HepG2 (cell line): ENCODE measurements around the gene FAM3B. TPM values are rescaled to one million over a fixed set of nuclear protein-coding genes. Genes with fewer than 3 reads are reported as not detected.

ENCODE experiments used
- ATAC-seq: fragments of 200-7000 bp; cut with Tn5 transposase; 3 replicates; pipeline ENCODE4 v1.9.1; 2020; ENCODE audit warnings: mild to moderate bottlenecking, moderate library complexity
- BruUV-seq: library from RNA; stranded (reverse); fragments of 400-500 nt; replicated peaks from 2 replicates; lab custom pipeline; 2021; lab: Mats Ljungman, UMichigan
- CTCF ChIA-PET: fragments of 300-600 bp; formaldehyde crosslinking; extraction: SDS; loops from one replicate; lab custom pipeline; 2021; ENCODE audit warnings: low total read pairs, inconsistent platforms, low intra/inter-chr PET ratio; lab: Yijun Ruan, JAX
- POLR2A ChIA-PET: fragments of 350-600 bp; sonication (Branson Sonifier 250); formaldehyde crosslinking; loops from one replicate; lab custom pipeline; 2020; ENCODE audit warnings: antibody characterized with exemption, inconsistent platforms; lab: Yijun Ruan, JAX
- DNase-seq: peaks from one replicate; pipeline ENCODE4 v3.0.0-alpha.2; 2015; ENCODE audit warnings: low spot score
- FAIRE-seq: peaks from 3 replicates; lab custom pipeline; 2011; peaks lifted over from hg19 to GRCh38; lab: Jason Lieb, UNC
- H2AFZ ChIP-seq: one replicate; pipeline ENCODE4 v1.6.1; 2011; ENCODE audit warnings: low read length, inconsistent platforms
- H3K27ac ChIP-seq: fragments of 300-600 bp; 3 replicates; pipeline ENCODE4 v1.8.0; 2011; ENCODE audit warnings: mixed run types, mild to moderate bottlenecking, mixed read lengths, low read length, inconsistent platforms; ENCODE audit not compliant: insufficient read depth; ENCODE audit errors: extremely low read length
- H3K27me3 ChIP-seq, 2 experiments: fragments of 200-600 bp in 1 of 2; 2 replicates in 1 of 2; 3 replicates in 1 of 2; pipeline versions ENCODE4 v1.6.0 to v1.8.0; 2011; ENCODE audit warnings: low read length in 2 of 2, mild to moderate bottlenecking in 2 of 2, moderate library complexity in 2 of 2, inconsistent platforms in 1 of 2; ENCODE audit not compliant: insufficient read depth in 2 of 2, control insufficient read depth in 1 of 2
- H3K36me3 ChIP-seq, 2 experiments: fragments of 200-600 bp in 1 of 2; replicated peaks in 1 of 2; 2 replicates in 1 of 2; 3 replicates in 1 of 2; pipeline versions ENCODE4 v1.5.1 to v1.8.0; 2011; ENCODE audit warnings: low read length in 2 of 2, inconsistent platforms in 1 of 2; ENCODE audit not compliant: insufficient read depth in 2 of 2, control insufficient read depth in 1 of 2
- H3K4me1 ChIP-seq: 2 replicates; pipeline ENCODE4 v1.5.1; 2012; ENCODE audit warnings: low read length, inconsistent platforms; ENCODE audit not compliant: insufficient read depth
- H3K4me2 ChIP-seq: 2 replicates; pipeline ENCODE4 v1.6.0; 2011; ENCODE audit warnings: low read depth, low read length, inconsistent platforms
- H3K4me3 ChIP-seq, 3 experiments: fragments of 200-600 bp in 1 of 3; sonication (generic), shearing (Covaris generic) in 1 of 3; replicated peaks in 1 of 3; 2 replicates each; pipeline ENCODE4 v1.5.1; 2011 to 2016; ENCODE audit warnings: low read length in 3 of 3, inconsistent platforms in 2 of 3, low read depth in 2 of 3, mild to moderate bottlenecking in 2 of 3, control low read depth in 1 of 3, mixed read lengths in 1 of 3; ENCODE audit not compliant: insufficient read depth in 1 of 3
- H3K79me2 ChIP-seq: one replicate; pipeline ENCODE4 v1.6.1; 2011; ENCODE audit warnings: low read length, inconsistent platforms; ENCODE audit not compliant: insufficient read depth
- H3K9ac ChIP-seq: 2 replicates; pipeline ENCODE4 v1.6.0; 2011; ENCODE audit warnings: mild to moderate bottlenecking, low read depth, low read length, inconsistent platforms; ENCODE audit not compliant: insufficient read depth
- H3K9me3 ChIP-seq: 2 replicates; pipeline ENCODE4 v1.5.1; 2012; ENCODE audit warnings: mild to moderate bottlenecking, low read length
- H4K20me1 ChIP-seq: 2 replicates; pipeline ENCODE4 v1.6.0; 2011; ENCODE audit warnings: inconsistent platforms, mild to moderate bottlenecking, low read length, moderate library complexity; ENCODE audit not compliant: insufficient read depth
- AGO2 ChIP-seq: fragments of 200-400 bp; formaldehyde crosslinking; optimal IDR thresholded peaks from 2 replicates; pipeline ENCODE3; 2017; ENCODE audit warnings: mild to moderate bottlenecking, low read depth, low read length, moderate library complexity
- EEA1 ChIP-seq: sonication (generic); formaldehyde crosslinking; IDR thresholded peaks from 2 replicates; pipeline ENCODE4 v1.5.1; 2020; ENCODE audit warnings: mild to moderate bottlenecking, missing genetic modification reagents, borderline replicate concordance
- STAG1 ChIP-seq: sonication (generic); formaldehyde crosslinking; IDR thresholded peaks from 2 replicates; pipeline ENCODE4 v1.4.0; 2020; ENCODE audit warnings: missing genetic modification reagents
- ZNF317 ChIP-seq: sonication (generic); formaldehyde crosslinking; IDR thresholded peaks from 2 replicates; pipeline ENCODE4 v1.5.0; 2020; ENCODE audit warnings: mild to moderate bottlenecking, missing genetic modification reagents
- ZNF335 ChIP-seq: sonication (generic); formaldehyde crosslinking; IDR thresholded peaks from 2 replicates; pipeline ENCODE4 v1.4.0; 2020; ENCODE audit warnings: missing genetic modification reagents
- ZNF7 ChIP-seq: IDR thresholded peaks from 2 replicates; pipeline ENCODE4 v1.6.1; 2016; ENCODE audit warnings: missing biosample characterization, missing genetic modification reagents
- WGBS: methylation state at CpG from one replicate; pipeline ENCODE4 v1.1.6; 2017; ENCODE audit warnings: low lambda C conversion rate; 5-methylcytosine and 5-hydroxymethylcytosine counted together
- in situ Hi-C: cut with HindIII; loops from 2 replicates; pipeline ENCODE4 v1.10.0; 2017; ENCODE audit warnings: low pct_unique_long_range_greater_than_20kb; ENCODE audit not compliant: extremely low pct_ligation_motif_present
- intact Hi-C: fragments of 100-400 bp; cut with micrococcal nuclease; formaldehyde crosslinking; loops from one replicate; pipeline ENCODE4 v1.10.0; 2022; ENCODE audit not compliant: unreplicated experiment
- polyA plus RNA-seq, 8 experiments: library from polyadenylated mRNA; depleted of rRNA in 3 of 8; stranded (reverse) in 7 of 8; unstranded in 1 of 8; fragments of >200 nt; fragmentation: Illumina TruSeq in 4 of 8; extraction: Trizol in 4 of 8; gene quantifications; 2 replicates each; pipeline versions ENCODE4 v1.2.1 to v1.2.3, GENCODE V29; 2011 to 2016; ENCODE audit warnings: low read depth in 4 of 8, missing spikeins in 1 of 8, mixed read lengths in 1 of 8; ENCODE audit not compliant: insufficient read depth in 1 of 8
- total RNA-seq, 5 experiments: library from RNA; depleted of rRNA; stranded (reverse); fragments of >200 nt; fragmentation: Illumina TruSeq; extraction: Trizol; gene quantifications; 2 replicates each; pipeline ENCODE4 v1.2.3, GENCODE V29; 2016; ENCODE audit warnings: low read depth in 1 of 5
- TF ChIP-seq, protein P1 (sequence below): sonication (generic); formaldehyde crosslinking; IDR thresholded peaks from 2 replicates; pipeline ENCODE4 v1.4.0; 2020; ENCODE audit warnings: missing genetic modification reagents

Gene FAM3B
- total and polyA plus RNA-seq, 2 of the 13 experiments (the other 11 are each of a cell fraction or from before 2014, with no cell fraction given): 46.5 to 62.0 TPM

DNA sequence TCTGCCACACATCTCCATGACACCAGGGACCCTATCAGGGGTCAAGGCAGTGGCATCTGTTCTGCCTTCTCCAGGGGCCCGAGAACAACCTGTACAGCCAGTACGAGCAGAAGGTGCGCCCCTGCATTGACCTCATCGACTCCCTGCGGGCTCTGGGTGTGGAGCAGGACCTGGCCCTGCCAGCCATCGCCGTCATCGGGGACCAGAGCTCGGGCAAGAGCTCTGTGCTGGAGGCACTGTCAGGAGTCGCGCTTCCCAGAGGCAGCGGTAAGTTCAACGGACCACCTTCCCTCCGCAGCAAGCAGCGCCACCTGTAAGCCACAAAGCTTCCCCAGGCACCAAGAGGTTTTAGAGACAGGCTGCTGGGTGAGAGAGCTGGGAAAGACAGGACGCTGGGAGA, 61.1 kb downstream of the FAM3B start:
- DNase-seq (no peak), FAIRE-seq (no peak), ATAC-seq (no peak)
- WGBS: 92% methylated on average over 7 of the region's 16 CpGs
- in situ Hi-C loops: no loop called here
- Histone ChIP-seq H4K20me1 (0 out of 2 replicates have a peak, but pooled peaks cover 2% of the 10 kb centered on the region), H3K27ac (no peak overlapping the region), H3K36me3 (peaks cover 7 to 11% of the 10 kb centered on the region in 2 experiments; a peak in 3 of 5 replicates), H3K4me1 (peaks cover 7% of the 10 kb centered on the region), H3K79me2 (peaks cover 10% of the 10 kb centered on the region), H3K9me3 (no peaks in the 10 kb centered on the region), H3K4me3 (no peak overlapping the region), H3K27me3 (no peaks in the 10 kb centered on the region; a peak in 1 of 5 replicates), H3K4me2 (no peak overlapping the region), H3K9ac (no peak overlapping the region), H2AFZ (no peak overlapping the region)
- ChIA-PET POLR2A (no interaction called here), CTCF (no interaction called here)
- no TSS peak for BruUV-seq
- TF ChIP-seq ZNF7: no peak
- peak; percentile 21 for TF ChIP-seq AGO2
- intact Hi-C loops: no loop called here

DNA sequence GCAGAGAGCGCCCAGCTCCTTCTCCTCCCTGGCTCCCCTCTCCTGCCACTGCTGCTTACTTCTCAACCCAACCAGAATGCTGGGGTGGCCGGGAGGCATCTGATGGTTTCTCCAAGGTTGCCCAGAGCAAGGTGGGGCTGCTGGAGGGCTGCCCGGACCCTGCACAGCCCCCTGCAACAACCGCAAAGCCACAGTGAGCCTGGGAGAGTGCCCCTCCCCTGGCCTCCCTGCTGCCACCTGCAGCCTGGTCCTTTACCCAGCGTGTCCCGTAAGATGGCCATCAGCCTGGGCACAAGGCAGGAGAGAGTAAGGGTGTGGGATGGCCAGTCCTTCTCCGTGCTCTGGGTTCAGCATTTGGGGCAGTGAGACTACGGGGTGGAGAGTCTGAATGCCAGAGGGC, 62.2 kb downstream of the FAM3B start:
- Histone ChIP-seq H3K9me3 (no peaks in the 10 kb centered on the region), H4K20me1 (no peaks in the 10 kb centered on the region), H3K4me1 (no peaks in the 10 kb centered on the region), H2AFZ (no peak overlapping the region), H3K4me3 (no peak overlapping the region), H3K79me2 (peaks cover 2% of the 10 kb centered on the region), H3K36me3 (peaks cover 10 to 11% of the 10 kb centered on the region in 2 experiments; a peak in 3 of 5 replicates), H3K9ac (no peak overlapping the region), H3K27ac (no peak overlapping the region), H3K27me3 (no peaks in the 10 kb centered on the region; a peak in 1 of 5 replicates), H3K4me2 (no peak overlapping the region)
- intact Hi-C loops (no loop called here), in situ Hi-C loops (no loop called here)
- ChIA-PET POLR2A (no interaction called here), CTCF (interaction anchor here (0.8 kb wide), 1 partner anchor 95 kb away, joined by 3 read pairs; no protein-coding TSS in a partner anchor)
- ATAC-seq: peak; percentile 23; the same call in 2 of the 3 replicates
- no peak for DNase-seq
- 100% methylated on average over 6 of the region's 8 CpGs for WGBS
- TF ChIP-seq ZNF335 (CRISPR knock-in tag) (no peak), ZNF317 (CRISPR knock-in tag) (no peak), STAG1 (0 out of 2 replicates have a peak, but pooled peaks have one; percentile 14), EEA1 (CRISPR knock-in tag) (no peak)
- TF ChIP-seq, protein P1, sequence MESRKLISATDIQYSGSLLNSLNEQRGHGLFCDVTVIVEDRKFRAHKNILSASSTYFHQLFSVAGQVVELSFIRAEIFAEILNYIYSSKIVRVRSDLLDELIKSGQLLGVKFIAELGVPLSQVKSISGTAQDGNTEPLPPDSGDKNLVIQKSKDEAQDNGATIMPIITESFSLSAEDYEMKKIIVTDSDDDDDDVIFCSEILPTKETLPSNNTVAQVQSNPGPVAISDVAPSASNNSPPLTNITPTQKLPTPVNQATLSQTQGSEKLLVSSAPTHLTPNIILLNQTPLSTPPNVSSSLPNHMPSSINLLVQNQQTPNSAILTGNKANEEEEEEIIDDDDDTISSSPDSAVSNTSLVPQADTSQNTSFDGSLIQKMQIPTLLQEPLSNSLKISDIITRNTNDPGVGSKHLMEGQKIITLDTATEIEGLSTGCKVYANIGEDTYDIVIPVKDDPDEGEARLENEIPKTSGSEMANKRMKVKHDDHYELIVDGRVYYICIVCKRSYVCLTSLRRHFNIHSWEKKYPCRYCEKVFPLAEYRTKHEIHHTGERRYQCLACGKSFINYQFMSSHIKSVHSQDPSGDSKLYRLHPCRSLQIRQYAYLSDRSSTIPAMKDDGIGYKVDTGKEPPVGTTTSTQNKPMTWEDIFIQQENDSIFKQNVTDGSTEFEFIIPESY (CRISPR knock-in tag): no peak
- no TSS peak for BruUV-seq
- FAIRE-seq: no peak
